Effector CD8-positive, alpha-beta T cell (primary cell): ENCODE results near the gene STARD13.
"Not testable (repeated sequence)": the region's sequence is repeated elsewhere in the genome, so short reads cannot be mapped to it uniquely, and the experiment has no call there.

ENCODE experiments used
- DNase-seq: peaks from one replicate; lab custom pipeline; 2025; lab: John Stamatoyannopoulos, UW

The STARD13 gene

GRCh38 chr13:33252135-33252534, 33.4 kb downstream of the STARD13 start:
- DNase-seq, result no peak

DNA sequence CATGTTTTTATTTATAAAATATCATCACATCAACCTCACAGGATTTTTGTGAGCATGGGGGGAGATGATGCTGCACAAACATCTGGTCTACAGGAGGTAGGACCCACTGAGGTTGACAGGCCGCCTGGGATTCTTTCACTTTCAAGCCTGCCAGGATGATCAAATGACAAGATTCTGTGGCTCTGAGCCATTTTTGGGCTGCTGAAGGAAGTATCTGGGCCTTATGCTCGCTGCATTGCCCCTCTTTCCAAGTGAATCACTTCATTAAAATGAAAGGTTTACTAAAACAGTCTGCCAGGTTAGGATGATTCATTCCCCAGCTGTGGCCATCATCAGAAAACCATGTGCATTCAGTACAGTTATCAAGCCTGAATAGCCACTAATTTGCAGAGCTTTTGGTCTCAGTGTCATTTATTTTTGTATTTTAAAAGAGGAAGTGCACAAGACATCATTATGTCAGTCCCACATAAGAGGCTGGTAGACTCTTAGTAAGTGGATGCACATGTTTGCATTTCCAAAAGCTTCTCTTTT, 34.4 kb downstream of the STARD13 start:
- no peak for DNase-seq

- DNase-seq, result no peak
Observed at GRCh38 chr13:33250609-33251008, 34.9 kb downstream of the STARD13 start.

- DNase-seq, result no peak
Observed at GRCh38 chr13:33249894-33250293, 35.7 kb downstream of the STARD13 start.

DNA sequence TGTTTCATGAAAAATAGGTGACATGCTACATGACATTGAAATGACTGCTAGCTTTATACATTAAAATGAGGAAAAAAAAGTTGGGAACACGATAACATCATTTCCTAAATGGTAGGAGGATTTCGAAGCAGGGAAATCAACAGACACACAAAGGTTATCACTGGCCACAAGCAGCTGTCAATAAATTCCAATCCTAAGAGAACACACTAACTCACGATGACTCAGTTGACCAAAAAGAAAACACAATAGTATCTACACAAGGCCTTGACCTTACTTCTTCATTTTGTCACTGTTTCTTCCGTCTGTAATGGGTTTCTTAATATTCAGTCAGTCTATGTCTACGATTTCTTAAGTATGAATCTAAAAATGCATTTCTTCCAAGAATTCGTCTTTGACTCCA, 36.5 kb downstream of the STARD13 start:
- DNase-seq, result no peak

- no peak for DNase-seq
Observed at GRCh38 chr13:33245505-33246158, 39.9 kb downstream of the STARD13 start.

- DNase-seq, result no peak
Observed at GRCh38 chr13:33244907-33245287, 40.7 kb downstream of the STARD13 start.

DNA sequence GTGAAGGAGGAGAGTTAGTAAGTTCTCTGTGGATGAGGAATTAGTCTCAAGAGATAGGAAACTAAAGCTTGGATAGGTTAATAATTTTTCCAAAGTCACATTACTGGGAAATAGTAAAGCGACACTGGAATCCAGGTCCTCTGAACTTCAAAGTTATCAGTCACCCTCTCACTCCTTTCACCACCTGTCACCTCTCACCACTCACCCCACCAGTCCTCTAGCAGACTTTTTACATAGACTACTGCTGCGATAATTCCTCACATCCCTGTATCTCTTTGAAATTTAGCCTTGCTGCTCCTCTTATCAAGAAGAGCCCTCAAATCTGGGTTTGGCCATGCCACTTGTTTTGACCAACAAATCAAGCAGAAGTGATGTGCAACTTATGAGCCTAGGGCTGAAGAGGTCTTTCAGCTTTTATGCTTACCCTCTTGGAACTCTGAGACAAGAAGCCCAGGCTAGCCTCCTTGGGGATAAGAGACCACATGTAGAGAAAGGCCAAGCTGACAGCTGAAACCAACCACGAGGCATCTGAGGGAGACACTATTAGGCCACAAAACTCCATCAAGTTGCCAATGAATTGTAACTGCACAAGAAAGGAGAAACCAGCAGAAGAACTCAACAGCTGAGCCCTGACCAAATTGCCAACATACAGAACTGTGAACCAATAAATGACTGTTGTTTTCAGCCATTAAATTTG, 41.2 kb downstream of the STARD13 start:
- DNase-seq, result no peak

GRCh38 chr13:33242984-33243617, 42.5 kb downstream of the STARD13 start:
- no peak for DNase-seq

DNA sequence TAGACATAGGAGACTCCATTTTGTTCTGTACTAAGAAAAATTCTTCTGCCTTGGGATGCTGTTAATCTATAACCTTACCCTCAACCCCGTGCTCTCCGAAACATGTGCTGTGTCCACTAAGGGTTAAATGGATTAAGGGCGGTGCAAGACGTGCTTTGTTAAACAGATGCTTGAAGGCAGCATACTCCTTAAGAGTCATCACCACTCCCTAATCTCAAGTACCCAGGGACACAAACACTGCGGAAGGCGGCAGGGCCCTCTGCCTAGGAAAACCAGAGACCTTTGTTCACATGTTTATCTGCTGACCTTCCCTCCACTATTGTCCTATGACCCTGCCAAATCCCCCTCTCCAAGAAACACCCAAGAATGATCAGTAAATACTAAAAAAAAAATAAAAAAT, 43.2 kb downstream of the STARD13 start:
- DNase-seq, result not testable (repeated sequence)

DNA sequence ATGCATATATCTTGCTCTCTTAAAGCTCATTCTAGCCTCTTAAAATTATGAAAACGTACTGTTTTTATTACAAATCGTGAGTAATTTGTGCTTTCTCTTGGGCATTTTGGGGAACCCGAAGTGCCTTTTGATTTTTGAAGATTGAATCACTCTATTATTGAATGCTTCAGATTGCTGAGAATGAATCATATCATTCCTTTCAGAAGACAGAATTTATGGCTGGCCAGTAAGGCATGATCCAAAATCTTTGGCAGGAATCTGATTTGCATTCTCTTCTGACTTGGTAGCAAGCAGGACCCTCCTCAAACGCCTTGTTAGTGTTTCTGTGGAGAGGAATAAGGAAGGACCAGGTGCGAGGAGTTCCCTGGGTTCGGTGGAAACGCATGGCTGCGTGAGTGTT, 49.5 kb downstream of the STARD13 start:
- DNase-seq, result no peak

- no peak for DNase-seq
Observed at GRCh38 chr13:33235564-33235963, 50.0 kb downstream of the STARD13 start.

DNA sequence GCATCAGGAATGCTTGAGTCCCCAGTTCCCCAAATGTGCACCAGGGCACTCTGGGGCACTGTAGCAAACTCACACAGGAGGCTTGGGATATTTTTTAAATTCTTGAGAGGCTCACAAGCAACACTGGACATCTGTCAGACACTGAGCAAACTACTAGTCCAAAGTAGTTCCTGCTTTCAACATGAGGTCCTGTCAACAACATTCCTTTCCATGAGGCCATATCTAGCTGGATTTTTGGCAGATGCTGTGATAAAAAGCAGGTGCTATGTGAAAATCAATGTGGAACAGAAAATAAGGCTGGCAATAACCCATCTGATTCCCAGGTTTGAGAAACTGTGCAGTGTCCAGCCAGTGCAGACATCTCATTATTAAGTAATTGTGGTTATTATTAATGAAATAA, 50.5 kb downstream of the STARD13 start:
- DNase-seq, result no peak

- DNase-seq, result no peak
Observed at GRCh38 chr13:33233547-33233946, 52.0 kb downstream of the STARD13 start.

- DNase-seq, result no peak
Observed at GRCh38 chr13:33232883-33233282, 52.7 kb downstream of the STARD13 start.

DNA sequence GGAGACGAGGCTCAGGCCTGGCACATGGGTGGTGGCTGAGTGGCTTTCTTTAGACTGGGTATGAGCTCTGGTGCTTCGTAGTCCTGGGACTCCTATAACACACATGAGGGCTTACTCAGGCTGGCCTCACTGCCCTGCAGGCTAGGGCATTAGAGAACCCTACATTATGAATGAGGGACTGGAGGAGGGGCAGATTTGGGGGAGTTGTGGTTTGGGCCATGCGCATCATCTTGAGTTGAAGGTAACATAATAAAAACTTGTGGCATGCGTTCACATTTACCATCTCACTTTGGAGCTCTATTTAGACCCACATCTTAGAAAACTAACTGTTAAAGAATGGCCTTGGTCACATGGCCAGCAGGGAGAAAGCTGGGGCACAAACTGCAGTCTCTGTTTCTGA, 54.2 kb downstream of the STARD13 start:
- DNase-seq, result no peak

- DNase-seq, result no peak
Observed at GRCh38 chr13:33230178-33230881, 55.2 kb downstream of the STARD13 start.

DNA sequence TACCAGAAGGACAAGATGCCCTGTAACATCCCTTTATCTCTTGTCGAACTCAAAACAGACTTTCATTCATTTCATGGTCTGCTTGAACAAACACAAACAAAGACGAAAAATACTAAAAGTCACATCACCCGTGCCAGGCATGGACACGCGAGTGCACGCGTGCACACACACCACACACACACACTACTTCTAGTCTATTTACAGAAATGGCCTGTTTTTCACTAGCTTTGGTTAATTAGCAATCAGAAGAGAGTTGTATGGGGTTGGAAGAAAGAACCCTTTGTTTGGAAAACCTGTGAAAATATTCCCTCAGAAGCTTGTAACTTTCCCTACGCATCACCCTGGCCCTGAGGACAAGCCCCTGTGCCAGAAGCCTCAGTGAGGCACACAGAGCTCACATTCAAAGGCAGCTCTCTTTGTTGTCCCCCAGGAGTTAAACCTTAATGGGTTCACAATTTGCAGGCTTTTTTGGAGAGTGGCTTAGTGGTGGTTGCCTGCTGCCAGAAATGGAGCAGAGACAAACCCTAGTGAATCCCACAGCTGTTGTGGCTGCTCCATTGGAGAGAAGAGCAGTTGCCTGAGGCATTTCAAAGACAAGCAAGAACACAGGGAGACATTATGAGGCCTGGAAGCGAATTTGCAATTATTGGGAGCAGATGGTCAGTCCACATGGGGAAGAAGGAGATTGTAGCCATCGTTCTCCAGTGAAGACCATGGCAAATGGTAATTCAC, 55.9 kb downstream of the STARD13 start:
- no peak for DNase-seq

DNA sequence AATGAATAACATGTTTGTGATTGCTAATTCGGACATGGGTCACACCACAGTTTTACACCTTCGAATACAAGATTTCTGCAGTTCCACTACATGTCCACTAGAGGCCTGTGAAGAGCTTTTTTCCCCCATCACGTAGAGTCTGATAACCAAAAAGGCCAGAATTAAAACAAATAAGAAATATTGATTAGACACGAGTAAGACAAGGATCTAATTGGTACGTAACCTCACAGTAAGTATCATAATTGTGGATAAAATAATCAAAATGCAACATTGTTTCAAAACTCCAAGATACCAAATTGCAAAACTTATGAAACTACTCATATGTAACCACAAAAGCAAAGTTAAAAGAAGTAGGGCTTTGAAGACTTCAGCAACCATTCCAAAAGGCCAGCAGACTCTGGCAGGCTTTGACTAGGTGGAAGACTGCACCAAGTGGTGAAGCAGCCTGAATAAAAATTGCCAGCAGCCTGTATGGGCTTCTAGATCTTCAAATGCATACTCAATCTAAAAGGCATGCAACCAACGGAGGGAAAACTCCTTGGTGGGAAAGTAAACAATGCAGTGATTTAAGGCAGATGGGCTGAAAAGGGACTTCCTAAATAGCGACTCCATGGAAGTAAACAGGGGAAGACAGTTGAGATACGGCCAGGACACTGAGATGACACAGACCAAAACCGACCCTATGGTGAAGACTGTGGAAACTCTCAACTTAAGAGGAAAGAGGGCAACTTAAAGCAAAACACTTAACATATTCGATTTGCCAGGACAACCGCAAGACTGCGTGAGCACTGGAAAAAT, 56.7 kb downstream of the STARD13 start:
- DNase-seq, result no peak

DNA sequence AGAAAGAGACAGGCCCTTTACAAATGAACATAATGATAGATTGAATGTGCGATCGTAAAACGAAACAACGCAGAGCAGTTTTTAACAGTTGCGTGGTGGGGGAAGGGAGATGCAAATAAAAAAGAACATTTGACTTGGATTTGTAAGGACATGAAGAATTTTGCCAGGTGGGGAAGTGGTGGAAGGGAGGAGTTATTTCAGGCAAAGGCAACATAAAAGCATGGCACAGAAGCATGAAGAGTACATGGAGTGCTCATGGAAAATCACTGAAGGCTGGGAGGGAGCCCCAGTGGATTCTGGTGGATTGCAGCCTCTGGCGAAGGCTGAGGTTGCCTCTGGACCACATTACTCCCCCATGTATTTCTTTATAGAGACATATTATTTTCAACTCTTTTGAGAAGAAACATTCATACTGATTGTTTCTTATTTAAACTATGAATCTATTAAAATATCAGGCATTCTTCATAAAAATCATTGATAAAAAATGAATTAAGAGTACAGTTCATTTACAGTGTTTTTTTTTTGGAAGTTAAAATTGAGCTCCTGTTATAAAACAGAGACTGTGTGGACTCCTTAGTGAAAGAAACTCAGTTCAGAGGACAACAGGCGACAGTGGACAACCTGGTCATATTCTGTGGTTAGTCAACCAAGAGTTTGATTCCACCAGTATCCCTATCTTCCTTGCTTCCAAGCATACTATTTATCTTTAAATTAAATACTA, 57.5 kb downstream of the STARD13 start:
- DNase-seq, result no peak
